Glomerular visceral epithelial cell (primary cell): ENCODE data around the gene BANP.
"Not testable (repeated sequence)": the region's sequence is repeated elsewhere in the genome, so short reads cannot be mapped to it uniquely, and the experiment has no call there.

Experiments used
- DNase-seq: peaks from one replicate; pipeline ENCODE4 v3.0.0-alpha.2; 2016; ENCODE audit errors: extremely low spot score

Gene BANP

DNA sequence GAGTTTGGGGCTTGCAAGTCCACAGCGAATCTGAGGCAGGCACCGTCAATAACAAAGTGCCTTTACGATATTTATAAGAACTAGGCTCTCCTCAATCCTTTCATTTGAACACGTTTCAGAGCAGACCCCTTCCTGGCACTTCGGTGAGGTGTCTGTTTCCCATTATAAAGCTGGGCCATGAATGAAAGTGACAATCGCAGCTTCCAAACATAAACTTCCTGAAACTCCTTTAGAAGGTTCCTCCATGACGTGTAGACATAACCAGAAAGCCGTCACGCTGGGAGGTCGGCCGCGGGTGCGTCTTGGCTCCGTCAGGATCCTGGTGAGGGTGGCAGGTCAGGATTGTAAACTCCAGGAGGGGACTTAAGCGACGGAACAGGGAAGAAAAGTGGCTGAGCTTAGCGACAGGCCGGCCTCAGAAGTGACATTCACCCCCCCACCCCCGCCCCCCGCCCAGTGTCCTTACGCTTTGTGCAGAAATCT, 150.4 kb downstream of the BANP start:
- DNase-seq: not testable (repeated sequence)

- no peak for DNase-seq
These were observed 151.4 kb downstream of the BANP start for GRCh38 chr16:88102597-88102996.

- no peak for DNase-seq
These were observed 151.8 kb downstream of the BANP start for GRCh38 chr16:88103011-88103410.

DNA sequence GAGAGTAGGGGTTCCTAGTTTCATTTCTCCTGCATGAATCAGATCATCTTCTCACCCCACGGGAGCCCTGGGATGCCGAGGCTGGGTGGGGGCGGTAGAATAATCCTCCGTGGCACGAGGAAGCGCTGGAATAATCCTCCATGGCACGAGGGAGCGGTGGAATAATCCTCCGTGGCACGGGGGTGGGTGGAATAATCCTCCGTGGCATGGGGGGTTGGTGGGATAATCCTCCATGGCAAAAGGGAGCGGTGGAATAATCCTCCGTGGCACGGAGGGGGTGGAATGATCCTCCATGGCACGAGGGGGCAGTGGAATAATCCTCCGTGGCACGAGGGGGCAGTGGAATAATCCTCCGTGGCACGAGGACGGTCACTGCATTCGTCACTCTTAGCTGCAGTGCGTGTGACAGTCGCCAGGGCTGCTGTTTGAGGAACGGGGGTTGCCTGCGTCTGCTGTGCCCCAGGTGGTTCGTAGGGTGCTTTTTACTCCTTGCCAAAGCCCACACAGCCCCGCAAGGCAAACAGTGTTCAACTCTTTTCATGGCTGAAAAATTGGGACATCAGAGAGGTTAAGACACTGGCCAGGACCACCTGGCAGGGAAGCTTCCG, 152.5 kb downstream of the BANP start:
- no peak for DNase-seq

DNA sequence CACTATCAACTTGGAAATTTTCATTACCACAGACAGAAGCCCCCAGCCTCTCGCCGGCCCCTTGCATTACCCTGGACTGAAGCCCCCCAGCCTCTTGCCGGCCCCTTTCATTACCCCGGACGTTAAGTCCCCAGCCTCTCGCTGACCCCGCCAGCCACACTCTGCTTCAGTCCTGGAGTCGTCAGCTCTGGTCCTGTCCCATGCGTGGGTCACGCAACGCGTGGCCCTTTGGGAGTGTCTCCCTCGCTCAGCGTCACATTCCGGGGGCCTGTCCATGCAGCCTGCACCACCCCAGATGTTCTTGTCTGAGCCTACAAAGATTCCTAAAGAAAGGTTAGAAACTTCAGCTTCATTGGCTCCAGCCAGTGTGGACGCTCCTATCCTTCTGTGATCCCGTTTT, 153.1 kb downstream of the BANP start:
- DNase-seq: not testable (repeated sequence)

GRCh38 chr16:88105574-88106140, 154.4 kb downstream of the BANP start:
- DNase-seq: not testable (repeated sequence)

DNA sequence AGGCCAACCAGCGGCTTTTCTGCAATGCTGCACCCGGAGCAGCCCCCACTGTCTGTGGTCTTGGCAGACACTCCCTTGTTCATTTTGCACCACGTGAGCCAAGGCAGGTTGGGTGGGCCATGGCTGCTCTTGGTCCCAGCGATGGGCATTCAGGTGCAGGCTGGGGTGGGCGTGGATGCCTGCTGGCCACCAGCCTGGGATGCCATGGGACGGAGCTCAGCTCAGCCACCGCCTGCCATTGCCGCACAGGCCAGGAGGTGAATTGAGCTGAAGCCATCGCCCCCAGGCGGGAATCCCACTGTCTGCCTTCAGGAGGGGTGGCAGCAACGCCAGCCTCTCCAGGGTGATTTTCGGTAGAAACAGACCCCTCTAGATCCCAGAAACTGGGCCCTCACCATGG, 155.3 kb downstream of the BANP start:
- not testable (repeated sequence) for DNase-seq

- DNase-seq: no peak
These were observed 157.5 kb downstream of the BANP start for GRCh38 chr16:88108762-88109161.

DNA sequence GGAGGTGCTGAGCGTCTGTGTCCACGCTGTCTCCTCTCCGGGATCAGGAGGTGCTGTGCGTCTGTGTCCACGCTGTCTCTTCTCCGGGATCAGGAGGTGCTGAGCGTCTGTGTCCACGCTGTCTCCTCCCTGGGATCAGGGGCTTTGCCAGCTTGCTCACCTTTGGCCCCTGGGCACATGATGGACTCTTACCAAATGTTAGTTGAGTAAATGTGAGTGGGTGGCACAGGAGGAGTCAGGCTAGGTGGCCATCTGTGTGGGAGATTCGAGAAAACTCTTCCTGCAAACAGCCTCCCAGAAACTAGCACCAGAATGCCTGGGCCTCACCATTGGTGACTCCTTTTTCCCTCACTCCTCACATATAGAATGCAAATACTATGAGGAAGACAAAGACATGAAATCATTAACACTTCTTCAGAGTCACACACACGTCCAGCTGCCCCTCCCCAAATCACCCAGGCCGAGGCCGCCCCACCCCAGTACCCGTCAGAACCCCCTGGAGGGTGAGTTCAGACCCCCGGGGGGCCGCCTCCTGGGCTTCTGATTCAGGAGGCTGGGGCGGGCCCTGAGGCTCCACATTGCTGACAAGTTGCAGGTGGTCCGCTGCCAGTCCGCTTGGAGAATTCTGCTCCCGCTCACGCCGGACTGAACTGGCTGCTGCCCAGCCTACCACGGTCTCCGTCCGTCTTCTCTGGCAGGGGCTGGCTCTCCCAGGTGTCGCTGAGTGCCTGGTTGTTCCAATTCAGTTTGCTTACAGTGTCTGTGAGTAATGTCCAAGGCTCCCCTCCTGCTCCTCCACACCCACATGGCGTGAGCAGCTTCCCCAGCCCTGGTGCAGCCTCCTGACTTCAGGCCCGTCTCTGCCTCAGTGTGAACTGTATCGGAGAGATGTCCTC, 158.7 kb downstream of the BANP start:
- not testable (repeated sequence) for DNase-seq

DNA sequence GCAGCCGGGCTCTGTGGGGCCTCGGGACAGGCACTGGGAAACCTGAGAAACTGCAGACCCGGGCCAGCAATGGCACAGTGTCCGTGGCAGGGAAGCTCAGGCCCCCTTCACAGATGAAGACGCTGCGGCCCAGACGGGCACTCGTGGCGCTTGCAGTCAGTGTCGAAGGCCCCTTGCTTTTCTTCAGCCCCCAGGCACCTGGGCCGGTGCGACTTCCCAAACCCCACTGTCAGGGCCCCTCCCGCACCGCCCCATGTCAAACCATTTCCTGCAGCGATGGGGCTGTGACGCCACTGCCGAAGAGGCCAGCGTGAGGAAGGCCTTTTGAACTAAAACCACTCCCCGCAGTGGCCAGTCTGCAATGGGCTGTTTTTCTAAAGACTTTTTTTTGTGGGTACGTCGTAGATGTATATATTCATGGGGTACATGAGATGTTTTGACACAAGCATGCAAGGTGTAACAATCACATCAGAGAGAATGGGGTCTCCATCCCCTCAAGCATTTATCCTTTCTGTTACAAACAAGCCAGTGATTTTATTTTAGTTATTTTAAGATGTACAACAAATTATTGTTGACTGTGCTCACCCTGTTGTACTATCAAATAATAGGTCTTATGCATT, 159.8 kb downstream of the BANP start:
- not testable (repeated sequence) for DNase-seq

DNA sequence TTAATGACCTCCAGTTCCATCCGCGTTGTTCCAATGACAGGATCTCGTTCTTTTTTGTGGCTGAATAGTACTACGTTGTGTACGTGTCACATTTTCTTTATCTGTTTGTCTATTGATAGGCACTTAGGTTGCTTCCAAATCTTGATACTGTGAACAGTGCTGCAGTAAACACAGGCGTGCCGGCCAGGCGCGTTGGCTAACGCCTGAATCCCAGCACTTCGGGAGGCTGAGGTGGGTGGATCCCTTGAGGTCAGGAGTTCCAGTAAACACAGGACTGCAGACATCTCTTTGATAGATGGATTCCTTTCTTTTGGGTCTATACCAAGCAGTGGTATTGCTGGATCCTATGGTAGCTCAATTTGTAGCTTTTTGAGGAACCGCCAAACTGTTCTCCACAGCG, 160.7 kb downstream of the BANP start:
- DNase-seq: not testable (repeated sequence)

DNA sequence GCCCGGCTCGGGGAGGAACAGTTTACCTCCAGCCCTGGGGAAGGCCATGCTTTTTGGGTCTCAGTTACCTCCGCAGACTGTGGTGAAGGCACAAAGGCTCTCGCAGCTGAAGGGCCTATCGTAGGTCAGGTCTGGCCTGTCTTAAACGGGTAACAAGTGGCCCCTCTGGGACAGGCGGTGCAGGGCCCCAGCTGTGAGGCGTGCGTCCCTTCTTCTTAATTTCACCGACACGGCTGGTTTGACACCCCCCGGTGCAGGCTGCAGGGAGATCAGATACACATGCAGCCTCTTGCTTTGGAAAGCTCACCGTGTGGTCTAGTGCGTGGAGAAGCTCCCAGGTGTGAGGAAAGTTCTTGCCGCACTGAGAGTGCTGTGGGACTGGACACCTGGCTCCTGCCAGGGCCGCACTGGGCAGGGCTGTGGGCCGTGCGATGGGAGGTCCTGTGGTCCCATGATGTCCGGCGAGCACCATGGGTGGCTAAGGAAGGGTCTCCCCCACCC, 162.4 kb downstream of the BANP start:
- no peak for DNase-seq

DNA sequence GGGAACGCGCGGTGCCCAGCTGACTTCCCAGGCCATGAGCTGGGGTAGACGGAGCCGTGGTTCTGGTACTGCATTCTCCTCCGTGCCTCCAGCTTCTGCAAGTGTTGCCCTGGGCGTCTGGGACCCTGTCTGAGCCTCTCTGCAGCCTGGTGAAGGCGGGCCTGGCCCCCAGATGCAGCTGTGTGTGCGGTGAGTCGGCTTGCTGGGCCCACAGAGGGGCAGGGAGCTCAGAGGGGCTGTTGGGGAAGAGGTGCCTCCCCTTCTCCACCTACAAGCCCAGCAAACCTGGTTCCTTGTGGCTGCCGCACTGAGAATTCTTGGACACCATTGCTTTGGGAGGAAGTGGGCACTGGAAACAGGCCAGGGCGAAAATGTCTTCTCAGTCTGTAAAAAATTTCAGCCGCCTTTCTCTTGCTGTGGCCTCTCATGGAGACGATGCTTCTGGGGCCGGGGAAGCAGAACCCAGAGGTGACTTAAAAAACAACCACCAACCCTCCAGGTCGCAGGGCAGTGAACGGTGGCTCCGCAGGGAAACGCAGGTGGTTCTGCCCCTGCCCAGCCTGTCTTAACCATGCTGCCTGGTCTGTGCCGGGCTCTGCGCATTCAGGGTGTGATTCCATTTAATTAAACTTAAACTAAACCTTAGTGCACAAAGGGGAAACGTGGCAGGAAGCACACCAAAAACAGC, 163.5 kb downstream of the BANP start:
- not testable (repeated sequence) for DNase-seq

DNA sequence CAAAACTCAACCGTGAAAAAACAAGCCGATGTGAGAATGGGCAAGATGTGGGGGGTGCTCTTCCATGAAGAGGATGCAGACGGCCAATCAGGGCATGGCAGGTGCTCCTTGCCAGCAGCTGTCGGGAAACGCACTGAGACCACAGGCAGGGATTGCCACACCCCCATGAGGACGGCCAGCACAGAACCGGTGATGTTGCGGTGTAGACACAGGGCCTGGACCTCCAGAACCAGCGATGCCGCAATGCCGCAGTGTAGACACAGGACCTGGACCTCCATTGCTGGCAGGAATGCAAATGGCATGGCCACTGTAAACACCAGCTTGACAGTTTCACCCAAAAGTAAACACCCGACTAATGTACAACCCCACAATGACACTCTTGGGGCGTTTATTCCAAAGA, 164.9 kb downstream of the BANP start:
- no peak for DNase-seq

- no peak for DNase-seq
These were observed 166.2 kb downstream of the BANP start for GRCh38 chr16:88117476-88117868.

- DNase-seq: no peak
These were observed 167.1 kb downstream of the BANP start for GRCh38 chr16:88118376-88118775.

DNA sequence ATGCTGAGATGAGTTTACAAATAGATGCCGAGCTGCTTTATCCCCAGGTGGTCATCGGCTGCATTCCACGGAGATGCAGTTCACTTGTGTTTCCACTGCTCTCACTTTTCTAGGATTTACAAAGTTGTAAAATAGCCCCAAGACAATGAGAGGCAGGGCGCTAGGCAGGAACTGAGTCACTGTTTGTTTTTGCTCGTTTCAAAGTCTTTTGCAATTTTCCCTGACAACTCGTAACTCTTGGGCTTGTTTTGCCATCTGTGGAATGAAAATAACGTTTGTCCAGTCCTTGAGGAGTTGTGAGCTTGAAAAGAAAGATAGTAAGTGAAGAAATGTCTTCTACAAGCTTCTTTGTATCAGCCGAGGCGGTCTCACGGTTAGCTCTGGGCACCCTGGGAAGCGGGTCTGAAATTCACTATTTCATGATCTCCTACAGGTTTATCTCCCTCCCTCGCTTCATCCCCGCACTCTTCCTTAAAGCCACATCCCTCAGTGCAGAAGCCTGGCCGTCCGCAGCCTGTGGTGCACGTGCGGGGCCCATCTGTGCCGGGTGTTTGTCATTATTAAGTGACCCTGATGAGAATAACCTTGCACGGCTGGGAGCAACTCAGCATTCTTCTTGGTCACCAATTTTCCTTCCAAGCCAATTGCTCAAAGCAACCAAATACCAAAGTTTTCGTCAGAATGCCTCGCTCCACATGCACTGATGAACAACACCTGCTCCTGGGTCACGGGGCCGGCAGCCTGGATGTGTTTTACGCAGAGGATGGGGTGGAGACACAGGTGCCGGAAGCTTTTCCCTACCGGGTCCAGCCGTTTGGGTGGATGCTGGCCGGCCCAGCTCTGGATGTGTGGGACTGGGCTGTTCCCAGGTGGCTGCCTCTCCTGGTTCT, 167.9 kb downstream of the BANP start:
- peak; percentile 49 for DNase-seq

- not testable (repeated sequence) for DNase-seq
These were observed 168.9 kb downstream of the BANP start for GRCh38 chr16:88119881-88120751.

DNA sequence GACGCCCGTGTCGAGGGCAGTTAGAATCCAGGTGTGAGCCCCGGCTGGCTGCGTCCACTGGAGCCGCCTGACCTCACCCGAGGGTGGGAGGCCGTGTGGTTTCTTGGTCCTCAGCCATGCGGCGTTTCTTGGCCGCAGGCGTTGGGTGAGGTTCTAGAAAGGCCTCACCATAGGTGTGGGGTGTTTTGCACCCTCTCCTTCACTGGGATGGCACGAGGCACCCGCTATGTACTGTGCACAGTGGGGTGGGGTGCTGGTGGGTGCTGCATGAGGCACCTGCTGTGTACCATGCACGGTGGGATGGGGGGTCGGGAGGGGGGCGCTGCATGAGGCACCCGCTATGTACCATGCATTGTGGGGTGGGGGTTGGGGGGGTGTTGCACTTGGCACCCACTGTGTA, 169.6 kb downstream of the BANP start:
- no peak for DNase-seq
